HEK293 (cell line): ENCODE results near the gene PITPNC1.
A peak's percentile ranks its signal among the peaks of the same experiment; 100 is the strongest.
"Not testable (repeated sequence)": the region's sequence is repeated elsewhere in the genome, so short reads cannot be mapped to it uniquely, and the experiment has no call there.

Source experiments
- CTCF ChIA-PET: fragments of 350-600 bp; formaldehyde crosslinking; extraction: SDS; loops from one replicate; lab custom pipeline; 2021; ENCODE audit warnings: antibody characterized with exemption; lab: Yijun Ruan, JAX
- POLR2A ChIA-PET: fragments of 300-600 bp; formaldehyde crosslinking; extraction: SDS; loops from one replicate; lab custom pipeline; 2020; ENCODE audit warnings: antibody characterized with exemption, inconsistent platforms; lab: Yijun Ruan, JAX
- H3K27ac ChIP-seq: fragments of 200-500 bp; sonication (Bioruptor generic); 2 replicates; pipeline ENCODE4 v1.5.1; 2014; ENCODE audit warnings: low read depth, low read length, control low read depth, inconsistent platforms; ENCODE audit errors: extremely low read depth
- H3K36me3 ChIP-seq, 2 experiments: fragments of 200-500 bp in 1 of 2; sonication (Bioruptor generic) in 1 of 2; 1 replicate in 1 of 2; 2 replicates in 1 of 2; pipeline ENCODE4 v1.5.1; 2014 to 2017; ENCODE audit warnings: inconsistent platforms in 2 of 2, low read length in 2 of 2; ENCODE audit not compliant: control insufficient read depth in 2 of 2, insufficient read depth in 1 of 2
- H3K4me1 ChIP-seq: fragments of 200-500 bp; sonication (Bioruptor generic); 2 replicates; pipeline ENCODE4 v1.5.1; 2014; ENCODE audit warnings: mild to moderate bottlenecking, low read length, inconsistent platforms; ENCODE audit not compliant: control insufficient read depth, insufficient read depth
- H3K4me3 ChIP-seq: 2 replicates; pipeline ENCODE4 v1.5.1; 2011; ENCODE audit warnings: low read depth, mild to moderate bottlenecking, control low read depth, low read length, moderate library complexity
- H3K9me3 ChIP-seq: fragments of 200-500 bp; sonication (Bioruptor generic); 2 replicates; pipeline ENCODE4 v1.5.1; 2014; ENCODE audit warnings: low read depth, low read length, inconsistent platforms; ENCODE audit not compliant: control insufficient read depth, insufficient read depth
- TCF7L2 ChIP-seq: IDR thresholded peaks from 2 replicates; pipeline ENCODE4 v1.6.1; 2011; ENCODE audit warnings: low read depth, mild to moderate bottlenecking, inconsistent platforms, low read length, moderate library complexity, borderline replicate concordance
- ZEB2 ChIP-seq: fragments of 450-650 bp; formaldehyde crosslinking; IDR thresholded peaks from 2 replicates; pipeline ENCODE4 v1.5.1; 2016; ENCODE audit warnings: missing biosample characterization, missing genetic modification characterization
- ZNF146 ChIP-seq: fragments of 450-650 bp; formaldehyde crosslinking; IDR thresholded peaks from 2 replicates; pipeline ENCODE4 v1.5.1; 2016; ENCODE audit warnings: missing biosample characterization, missing genetic modification characterization
- ZNF280D ChIP-seq: fragments of 450-650 bp; formaldehyde crosslinking; IDR thresholded peaks from 2 replicates; pipeline ENCODE4 v1.5.1; 2016; ENCODE audit warnings: missing biosample characterization, missing genetic modification characterization
- ZNF292 ChIP-seq: fragments of 450-650 bp; formaldehyde crosslinking; IDR thresholded peaks from 2 replicates; pipeline ENCODE4 v1.5.1; 2016; ENCODE audit warnings: low read depth, missing biosample characterization, missing genetic modification characterization, borderline replicate concordance
- ZNF501 ChIP-seq: fragments of 450-650 bp; formaldehyde crosslinking; IDR thresholded peaks from 2 replicates; pipeline ENCODE4 v1.5.1; 2016; ENCODE audit warnings: missing biosample characterization, missing genetic modification characterization
- ZNF510 ChIP-seq: fragments of 450-650 bp; formaldehyde crosslinking; IDR thresholded peaks from 2 replicates; pipeline ENCODE4 v1.5.1; 2018; ENCODE audit warnings: mild to moderate bottlenecking, missing genetic modification characterization, missing biosample characterization; ENCODE audit not compliant: insufficient replicate concordance
- ZNF580 ChIP-seq: fragments of 450-650 bp; formaldehyde crosslinking; IDR thresholded peaks from 2 replicates; pipeline ENCODE4 v1.5.1; 2016; ENCODE audit warnings: missing biosample characterization, missing genetic modification characterization
- ZNF624 ChIP-seq: fragments of 450-650 bp; formaldehyde crosslinking; IDR thresholded peaks from 2 replicates; pipeline ENCODE4 v1.5.1; 2017; ENCODE audit warnings: missing biosample characterization, missing genetic modification characterization
- ZNF658 ChIP-seq: fragments of 450-650 bp; formaldehyde crosslinking; IDR thresholded peaks from 2 replicates; pipeline ENCODE4; 2016; ENCODE audit warnings: missing biosample characterization, missing genetic modification characterization
- TF ChIP-seq, protein P1 (sequence below): fragments of 450-650 bp; formaldehyde crosslinking; IDR thresholded peaks from 2 replicates; pipeline ENCODE4 v1.5.1; 2016; ENCODE audit warnings: missing biosample characterization, missing genetic modification characterization
- TF ChIP-seq, protein P2 (sequence below): fragments of 450-650 bp; formaldehyde crosslinking; IDR thresholded peaks from 2 replicates; pipeline ENCODE4 v1.5.1; 2016; ENCODE audit warnings: missing biosample characterization, missing genetic modification characterization

Gene PITPNC1

GRCh38 chr17:67471118-67471517 lies 94.0 kb downstream of the PITPNC1 start:
- CTCF ChIA-PET = no interaction called here
- POLR2A ChIA-PET = no interaction called here
- no peaks in the 10 kb centered on the region for H3K36me3 ChIP-seq
- TF ChIP-seq ZNF280D (0 out of 2 replicates have a peak, but pooled peaks have one; percentile 20), ZNF146 (peak; percentile 67), ZNF658 (no peak), ZNF624 (tag by site-specific recombination) (no peak)
- TF ChIP-seq, protein P1, sequence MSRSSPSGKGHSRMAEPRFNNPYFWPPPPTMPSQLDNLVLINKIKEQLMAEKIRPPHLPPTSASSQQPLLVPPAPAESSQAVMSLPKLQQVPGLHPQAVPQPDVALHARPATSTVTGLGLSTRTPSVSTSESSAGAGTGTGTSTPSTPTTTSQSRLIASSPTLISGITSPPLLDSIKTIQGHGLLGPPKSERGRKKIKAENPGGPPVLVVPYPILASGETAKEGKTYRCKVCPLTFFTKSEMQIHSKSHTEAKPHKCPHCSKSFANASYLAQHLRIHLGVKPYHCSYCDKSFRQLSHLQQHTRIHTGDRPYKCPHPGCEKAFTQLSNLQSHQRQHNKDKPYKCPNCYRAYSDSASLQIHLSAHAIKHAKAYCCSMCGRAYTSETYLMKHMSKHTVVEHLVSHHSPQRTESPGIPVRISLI (tag by site-specific recombination) = peak; percentile 77; the same call in 1 of the 2 replicates
- H3K9me3 ChIP-seq = no peaks in the 10 kb centered on the region
- no peak overlapping the region for H3K27ac ChIP-seq
- no peak overlapping the region for H3K4me3 ChIP-seq
- H3K4me1 ChIP-seq = peaks cover 5% of the 10 kb centered on the region; the same call in 1 of the 2 replicates

DNA sequence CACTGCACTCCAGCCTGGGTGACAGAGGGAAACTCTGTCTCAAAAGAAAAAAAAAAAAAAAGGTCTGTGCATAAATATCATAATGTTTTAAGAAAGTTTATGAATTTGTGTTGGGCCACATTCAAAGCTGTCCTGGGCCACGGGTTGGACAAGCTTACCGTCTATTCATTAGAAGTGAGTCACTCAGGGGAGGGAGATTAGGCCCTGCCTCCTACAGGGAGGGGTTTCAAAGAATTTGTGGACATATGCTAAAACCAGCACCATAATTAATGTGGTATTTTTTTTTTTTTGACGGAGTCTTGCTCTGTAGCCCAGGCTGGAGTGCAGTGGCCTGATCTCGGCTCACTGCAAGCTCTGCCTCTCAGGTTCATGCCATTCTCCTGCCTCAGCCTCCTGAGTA lies 95.5 kb downstream of the PITPNC1 start:
- CTCF ChIA-PET = interaction anchor here (1.2 kb wide), 1 partner anchor 98 kb away, joined by 3 read pairs; no protein-coding TSS in a partner anchor
- H3K36me3 ChIP-seq, H3K4me3 ChIP-seq, POLR2A ChIA-PET, H3K27ac ChIP-seq, H3K4me1 ChIP-seq, H3K9me3 ChIP-seq: not testable (repeated sequence)

DNA sequence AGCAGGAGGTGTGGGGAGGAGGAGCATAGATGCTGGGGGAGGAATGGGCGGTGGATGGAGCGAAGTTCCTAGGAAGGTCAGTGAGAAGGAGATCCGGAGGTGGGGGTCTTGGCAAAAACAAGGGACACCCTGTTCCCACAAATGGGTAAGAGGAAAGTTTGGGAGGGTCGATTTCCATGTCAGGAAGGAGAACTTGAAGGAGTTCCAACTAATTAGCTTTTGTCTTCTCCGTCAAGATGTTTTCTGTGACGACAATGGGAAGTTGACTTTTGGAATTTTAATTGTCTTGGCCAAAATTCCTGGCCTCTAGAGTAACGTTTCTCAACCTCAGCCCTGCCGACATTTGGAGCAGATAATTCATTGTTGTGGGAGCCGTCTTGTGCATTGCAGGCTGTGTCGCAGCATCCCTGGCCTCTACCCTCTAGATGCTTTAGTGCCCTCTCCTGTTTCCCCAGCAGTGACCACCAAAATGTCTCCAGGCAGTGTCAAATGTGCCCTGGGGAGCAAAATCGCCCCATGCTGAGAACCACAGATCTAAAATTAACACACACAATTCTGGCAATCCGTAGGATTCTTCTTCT lies 97.1 kb downstream of the PITPNC1 start:
- H3K27ac ChIP-seq = no peak overlapping the region
- POLR2A ChIA-PET = interaction anchor here (0.6 kb wide), 2 partner anchors 156 to 206 kb away, joined by 3 to 5 read pairs; no protein-coding TSS in a partner anchor
- H3K4me1 ChIP-seq = peaks cover 3% of the 10 kb centered on the region; the same call in 1 of the 2 replicates
- CTCF ChIA-PET = interaction anchor here (1.2 to 5.9 kb wide), 4 partner anchors 11 to 95 kb away, joined by 3 to 68 read pairs (median 14); no protein-coding TSS in a partner anchor
- no peaks in the 10 kb centered on the region for H3K9me3 ChIP-seq
- no peaks in the 10 kb centered on the region for H3K36me3 ChIP-seq
- TF ChIP-seq ZNF510 (no peak), TCF7L2 (no peak), ZNF292 (tag by site-specific recombination) (no peak), ZNF501 (tag by site-specific recombination) (no peak), ZNF580 (no peak), ZEB2 (tag by site-specific recombination) (no peak)
- TF ChIP-seq, protein P2, sequence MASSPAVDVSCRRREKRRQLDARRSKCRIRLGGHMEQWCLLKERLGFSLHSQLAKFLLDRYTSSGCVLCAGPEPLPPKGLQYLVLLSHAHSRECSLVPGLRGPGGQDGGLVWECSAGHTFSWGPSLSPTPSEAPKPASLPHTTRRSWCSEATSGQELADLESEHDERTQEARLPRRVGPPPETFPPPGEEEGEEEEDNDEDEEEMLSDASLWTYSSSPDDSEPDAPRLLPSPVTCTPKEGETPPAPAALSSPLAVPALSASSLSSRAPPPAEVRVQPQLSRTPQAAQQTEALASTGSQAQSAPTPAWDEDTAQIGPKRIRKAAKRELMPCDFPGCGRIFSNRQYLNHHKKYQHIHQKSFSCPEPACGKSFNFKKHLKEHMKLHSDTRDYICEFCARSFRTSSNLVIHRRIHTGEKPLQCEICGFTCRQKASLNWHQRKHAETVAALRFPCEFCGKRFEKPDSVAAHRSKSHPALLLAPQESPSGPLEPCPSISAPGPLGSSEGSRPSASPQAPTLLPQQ = no peak
- H3K4me3 ChIP-seq = no peak overlapping the region
